GF-D8 (cell line): ENCODE results near the gene LUC7L.

Experiments used
- DNase-seq: peaks from one replicate; lab custom pipeline; 2025; lab: John Stamatoyannopoulos, UW

The LUC7L gene

DNA sequence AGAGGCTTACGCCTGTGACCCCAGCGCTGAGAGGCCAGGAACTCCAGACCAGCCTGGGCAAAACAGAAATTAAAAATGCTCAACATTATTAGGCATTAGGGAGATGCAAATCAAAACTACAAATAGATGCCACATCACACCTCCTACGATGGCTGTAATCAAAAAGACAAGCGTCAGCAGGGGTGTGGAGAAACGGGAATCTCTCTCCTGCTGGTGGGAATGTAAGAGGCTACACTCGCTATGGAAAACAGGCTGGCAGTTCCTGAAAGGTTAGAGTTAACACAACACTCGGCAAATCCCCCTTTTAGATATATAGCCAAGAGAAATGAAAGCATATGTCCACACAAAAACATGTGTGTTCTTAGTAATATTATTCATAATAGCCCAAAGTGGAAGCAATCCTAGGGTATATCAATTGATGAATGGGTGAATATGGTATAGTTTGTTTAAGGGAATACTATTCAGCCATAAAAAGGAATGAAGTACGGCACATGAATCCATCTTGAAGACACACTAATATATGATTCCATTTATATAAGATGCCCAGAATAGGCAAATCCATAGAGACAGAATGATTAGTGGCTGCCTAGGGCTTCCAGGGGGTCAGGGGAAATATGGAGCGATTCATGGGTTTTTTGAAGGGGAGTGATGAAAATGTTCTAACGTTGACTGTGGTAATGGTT is 88.9 kb downstream of the LUC7L start:
- no peak for DNase-seq
